Activated CD4-positive, alpha-beta T cell treated with anti-CD3 and anti-CD28 coated beads, Interleukin-2, amount 10 ng/mL, durations not matched to agents 7 days and 5 days (primary cell): ENCODE measurements around the gene TMEM119. TPM values are rescaled to one million over a fixed set of nuclear protein-coding genes. Genes with fewer than 3 reads are reported as not detected.

ENCODE experiments used
- microRNA-seq: library from miRNA; unstranded; fragments of <30 nt; microRNA quantifications from one replicate; pipeline ENCODE4 v1.2.0, GENCODE V29; 2021; ENCODE audit warnings: borderline microRNAs expressed, borderline replicate concordance
- total RNA-seq, 2 experiments: library from RNA; stranded (reverse); gene quantifications; one replicate each; pipeline ENCODE4 v1.2.3, GENCODE V29; 2021

TMEM119 gene
- total RNA-seq, 2 experiments from 2014 or later: 1.2 to 1.7 TPM

Small RNA genes lying within 50 kb of the gene (microRNA-seq; reads per million reads assigned to microRNA genes)
- gene MIR4496: not detected

Other genes with a start within 250 kb of the TMEM119 start
- 1 to 10 TPM; 5.6 to 6.8 TPM for gene FICD, start 82.8 kb downstream of the TMEM119 start, total RNA-seq
- 10 to 100 TPM; 63.0 to 72.6 TPM for gene SART3, start 36.9 kb downstream of the TMEM119 start, total RNA-seq
- 10 to 100 TPM; 60.8 to 66.0 TPM for gene ISCU, start 35.5 kb downstream of the TMEM119 start, total RNA-seq
- gene SELPLG, start 35.8 kb upstream of the TMEM119 start, total RNA-seq: 100 to 1,000 TPM; 207 to 214 TPM
- 10 to 100 TPM; 38.5 to 41.3 TPM for gene CORO1C, start 133.4 kb upstream of the TMEM119 start, total RNA-seq